Measurements from ENCODE around the gene DDX6.

DDX6 gene

GRCh38 chr11:118706546-118706825 is 84.5 kb downstream of the DDX6 start:
- no peak for TF ChIP-seq ZC3H10 (CRISPR knock-in tag; IDR thresholded peaks at IDR 0.05)
- no peak for TF ChIP-seq PATZ1 (CRISPR knock-in tag; IDR thresholded peaks at IDR 0.05; ENCODE audit: borderline replicate concordance)
- TF ChIP-seq ISL1 (CRISPR knock-in tag; IDR thresholded peaks at IDR 0.05): no peak
- TF ChIP-seq ZNF8 (CRISPR knock-in tag; IDR thresholded peaks at IDR 0.05): no peak
- TF ChIP-seq CSDC2 (CRISPR knock-in tag; IDR thresholded peaks at IDR 0.05): no peak
- no peak for TF ChIP-seq PPARA (CRISPR knock-in tag; IDR thresholded peaks at IDR 0.05; ENCODE audit: borderline replicate concordance)
- TF ChIP-seq TOX (CRISPR knock-in tag; IDR thresholded peaks at IDR 0.05; ENCODE audit: borderline replicate concordance): no peak
- no peak for TF ChIP-seq CREB5 (CRISPR knock-in tag; IDR thresholded peaks at IDR 0.05; ENCODE audit: low read depth)
- no peak for TF ChIP-seq ZFP30 (CRISPR knock-in tag; IDR thresholded peaks at IDR 0.05)
- TF ChIP-seq BACH2 (CRISPR knock-in tag; IDR thresholded peaks at IDR 0.05; ENCODE audit: borderline replicate concordance): no peak
- no peak for TF ChIP-seq ZNF565 (CRISPR knock-in tag; conservative IDR thresholded peaks at IDR 0.05; ENCODE audit: low read depth)
- TF ChIP-seq CSRNP3 (CRISPR knock-in tag; IDR thresholded peaks at IDR 0.05): no peak
- no peak for TF ChIP-seq SNAI2 (CRISPR knock-in tag; IDR thresholded peaks at IDR 0.05)
- TF ChIP-seq ESRRG (CRISPR knock-in tag; IDR thresholded peaks at IDR 0.05): no peak
- no peak for TF ChIP-seq OSR1 (CRISPR knock-in tag; IDR thresholded peaks at IDR 0.05)
- no peak for ATAC-seq

GRCh38 chr11:118705791-118706545 is 85.0 kb downstream of the DDX6 start:
- ATAC-seq: no peak
- no peak for TF ChIP-seq BACH2 (CRISPR knock-in tag; IDR thresholded peaks at IDR 0.05; ENCODE audit: borderline replicate concordance)
- TF ChIP-seq ISL1 (CRISPR knock-in tag; IDR thresholded peaks at IDR 0.05): no peak
- no peak for TF ChIP-seq ZFP30 (CRISPR knock-in tag; IDR thresholded peaks at IDR 0.05)
- TF ChIP-seq ESRRG (CRISPR knock-in tag; IDR thresholded peaks at IDR 0.05): no peak
- no peak for TF ChIP-seq PPARA (CRISPR knock-in tag; IDR thresholded peaks at IDR 0.05; ENCODE audit: borderline replicate concordance)
- no peak for TF ChIP-seq ZNF565 (CRISPR knock-in tag; conservative IDR thresholded peaks at IDR 0.05; ENCODE audit: low read depth)
- no peak for TF ChIP-seq CSDC2 (CRISPR knock-in tag; IDR thresholded peaks at IDR 0.05)
- TF ChIP-seq PATZ1 (CRISPR knock-in tag; IDR thresholded peaks at IDR 0.05; ENCODE audit: borderline replicate concordance): no peak
- TF ChIP-seq TOX (CRISPR knock-in tag; IDR thresholded peaks at IDR 0.05; ENCODE audit: borderline replicate concordance): no peak
- no peak for TF ChIP-seq CSRNP3 (CRISPR knock-in tag; IDR thresholded peaks at IDR 0.05)
- no peak for TF ChIP-seq TCF4 (CRISPR knock-in tag; IDR thresholded peaks at IDR 0.05; ENCODE audit: borderline replicate concordance)
- no peak for TF ChIP-seq ZNF8 (CRISPR knock-in tag; IDR thresholded peaks at IDR 0.05)

GRCh38 chr11:118705111-118705741 is 85.7 kb downstream of the DDX6 start:
- no peak for TF ChIP-seq SNAI2 (CRISPR knock-in tag; IDR thresholded peaks at IDR 0.05)
- ATAC-seq: no peak

- no peak for TF ChIP-seq ARNTL (CRISPR knock-in tag; IDR thresholded peaks at IDR 0.05; ENCODE audit: borderline replicate concordance, low read depth)
- TF ChIP-seq ZNF565 (CRISPR knock-in tag; conservative IDR thresholded peaks at IDR 0.05; ENCODE audit: low read depth): no peak
- no peak for TF ChIP-seq POU6F1 (CRISPR knock-in tag; IDR thresholded peaks at IDR 0.05; ENCODE audit: borderline replicate concordance, low read depth)
- no peak for TF ChIP-seq TSHZ2 (CRISPR knock-in tag; IDR thresholded peaks at IDR 0.05)
- TF ChIP-seq OSR1 (CRISPR knock-in tag; IDR thresholded peaks at IDR 0.05): no peak
- TF ChIP-seq SNAI2 (CRISPR knock-in tag; IDR thresholded peaks at IDR 0.05): no peak
- no peak for TF ChIP-seq TCF4 (CRISPR knock-in tag; IDR thresholded peaks at IDR 0.05; ENCODE audit: borderline replicate concordance)
- TF ChIP-seq ZNF70 (CRISPR knock-in tag; IDR thresholded peaks at IDR 0.05): no peak
- TF ChIP-seq GLIS3 (CRISPR knock-in tag; IDR thresholded peaks at IDR 0.05): no peak
- ATAC-seq: no peak
These were observed 87.3 kb downstream of the DDX6 start for GRCh38 chr11:118703563-118704106.
